NCI-H526 treated with DMSO at 0.1 percent for 48 hours (cell line): ENCODE measurements around the gene COX7A2.
A peak's percentile ranks its signal among the peaks of the same experiment; 100 is the strongest.

ENCODE experiments used
- DNase-seq: peaks from one replicate; lab custom pipeline; 2025; lab: John Stamatoyannopoulos, UW

The COX7A2 gene

DNA sequence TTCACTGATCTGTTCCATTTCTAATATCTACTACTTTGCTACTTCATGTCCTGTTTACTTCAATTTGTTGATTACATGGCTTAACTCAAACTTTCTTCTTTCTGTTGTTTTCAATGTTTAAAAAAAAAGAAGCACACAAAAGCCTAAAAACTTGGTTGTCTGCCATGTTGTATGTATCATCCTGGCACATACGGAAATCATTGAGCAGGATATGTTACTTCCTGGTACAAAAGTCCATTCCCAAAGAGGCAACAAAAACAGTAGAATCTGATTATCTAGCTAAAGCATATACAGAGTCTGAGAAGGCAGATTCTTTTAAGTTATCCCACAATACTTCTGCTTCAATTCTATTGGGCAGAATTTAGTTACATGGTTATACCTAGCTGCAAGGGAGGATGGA is 23.2 kb downstream of the COX7A2 start:
- DNase-seq, result no peak

DNA sequence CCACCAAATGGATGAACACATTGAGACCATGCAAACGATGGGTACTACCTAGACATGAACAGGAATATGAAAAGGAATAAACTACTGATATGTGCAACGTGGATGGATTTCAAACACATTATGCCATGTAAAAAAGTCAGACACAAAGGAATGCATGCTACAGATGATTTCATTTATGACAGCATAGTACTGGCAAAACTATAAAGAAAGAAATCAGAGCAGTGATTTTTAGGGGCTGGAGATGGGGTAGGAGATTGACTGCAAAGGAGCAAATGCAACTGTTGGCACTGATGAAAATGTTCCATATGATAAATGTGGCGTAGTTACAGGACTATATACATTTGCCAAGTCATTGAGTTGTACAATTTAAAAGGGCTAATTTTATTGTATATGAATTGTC is 24.3 kb downstream of the COX7A2 start:
- no peak for DNase-seq

DNA sequence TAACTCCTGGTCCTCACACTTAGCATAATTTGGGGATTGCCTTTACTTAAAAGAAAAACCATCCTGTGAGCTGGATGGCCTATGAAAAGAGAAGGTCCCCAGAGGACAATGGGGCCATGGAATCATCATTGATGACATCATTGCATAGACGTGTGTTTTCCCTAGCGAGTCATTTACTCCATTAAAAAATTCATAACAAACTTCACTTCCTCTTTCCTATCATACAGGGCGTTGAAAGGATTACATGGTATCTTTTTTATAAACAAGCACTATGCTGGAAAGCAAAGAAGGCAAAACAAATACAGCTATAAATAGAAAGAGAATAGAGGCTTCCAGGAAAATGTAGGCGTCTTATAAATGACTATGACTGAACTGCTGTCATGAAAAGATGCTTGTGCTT is 26.4 kb downstream of the COX7A2 start:
- DNase-seq, result no peak

DNA sequence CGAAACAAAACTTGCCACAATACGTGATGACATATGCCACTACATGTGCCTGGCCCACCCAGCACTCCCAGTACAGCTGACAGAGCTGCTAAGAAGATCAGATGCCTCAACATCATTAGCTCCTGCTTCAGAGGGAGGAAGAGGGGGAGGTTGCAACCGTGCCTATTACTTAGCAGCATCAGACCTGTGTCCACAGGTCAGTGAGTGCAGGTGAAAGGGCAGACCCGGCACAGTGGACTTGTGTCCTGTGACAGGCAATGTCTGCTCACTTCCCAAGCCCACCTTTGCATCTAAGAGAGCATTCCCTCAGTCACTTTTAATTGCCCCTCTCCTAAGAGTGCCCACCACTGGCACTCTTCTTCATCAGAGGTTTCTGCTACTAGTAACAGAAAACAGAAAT is 28.3 kb downstream of the COX7A2 start:
- DNase-seq, result no peak

- DNase-seq, result no peak
These were observed 29.9 kb downstream of the COX7A2 start for GRCh38 chr6:75213732-75214131.

- no peak for DNase-seq
These were observed 30.5 kb downstream of the COX7A2 start for GRCh38 chr6:75213112-75213511.

DNA sequence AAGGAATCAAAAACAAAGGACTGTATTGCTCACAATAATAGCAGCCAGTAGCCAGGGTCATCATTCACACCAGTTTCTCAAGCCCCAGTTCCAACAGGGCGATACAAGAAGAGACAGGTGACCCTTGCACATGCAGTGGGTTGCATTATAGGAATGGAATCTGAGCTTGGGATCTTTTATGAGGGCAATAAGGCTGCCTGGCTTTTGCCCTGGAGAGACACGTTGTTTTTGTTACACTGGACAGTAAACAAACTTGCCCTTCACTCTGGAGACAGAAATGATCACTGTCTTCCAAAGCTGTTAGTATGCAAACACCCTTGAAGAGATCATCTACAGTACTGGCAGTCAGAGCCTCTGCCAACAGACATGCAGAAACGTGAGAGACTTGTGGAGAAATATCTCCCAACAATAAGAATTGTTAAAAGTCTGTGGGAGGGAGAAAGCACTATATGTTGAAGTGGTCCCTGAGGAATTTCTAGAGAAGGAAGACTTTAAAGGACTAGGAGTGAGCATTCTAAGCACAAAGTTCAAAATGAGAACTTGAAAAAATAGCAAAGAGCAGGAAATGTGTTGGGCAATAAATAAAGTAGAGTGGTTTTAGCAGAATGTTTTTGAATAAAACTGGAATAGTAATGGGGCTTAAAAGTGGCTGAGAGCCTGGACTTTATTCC is 31.5 kb downstream of the COX7A2 start:
- no peak for DNase-seq

GRCh38 chr6:75210885-75211739 is 32.5 kb downstream of the COX7A2 start:
- peak; percentile 66 for DNase-seq

GRCh38 chr6:75209184-75209723 is 34.3 kb downstream of the COX7A2 start:
- no peak for DNase-seq

- DNase-seq, result peak; percentile 58
These were observed 35.1 kb downstream of the COX7A2 start for GRCh38 chr6:75208298-75209183.

GRCh38 chr6:75206576-75207342 is 36.8 kb downstream of the COX7A2 start:
- DNase-seq, result no peak

DNA sequence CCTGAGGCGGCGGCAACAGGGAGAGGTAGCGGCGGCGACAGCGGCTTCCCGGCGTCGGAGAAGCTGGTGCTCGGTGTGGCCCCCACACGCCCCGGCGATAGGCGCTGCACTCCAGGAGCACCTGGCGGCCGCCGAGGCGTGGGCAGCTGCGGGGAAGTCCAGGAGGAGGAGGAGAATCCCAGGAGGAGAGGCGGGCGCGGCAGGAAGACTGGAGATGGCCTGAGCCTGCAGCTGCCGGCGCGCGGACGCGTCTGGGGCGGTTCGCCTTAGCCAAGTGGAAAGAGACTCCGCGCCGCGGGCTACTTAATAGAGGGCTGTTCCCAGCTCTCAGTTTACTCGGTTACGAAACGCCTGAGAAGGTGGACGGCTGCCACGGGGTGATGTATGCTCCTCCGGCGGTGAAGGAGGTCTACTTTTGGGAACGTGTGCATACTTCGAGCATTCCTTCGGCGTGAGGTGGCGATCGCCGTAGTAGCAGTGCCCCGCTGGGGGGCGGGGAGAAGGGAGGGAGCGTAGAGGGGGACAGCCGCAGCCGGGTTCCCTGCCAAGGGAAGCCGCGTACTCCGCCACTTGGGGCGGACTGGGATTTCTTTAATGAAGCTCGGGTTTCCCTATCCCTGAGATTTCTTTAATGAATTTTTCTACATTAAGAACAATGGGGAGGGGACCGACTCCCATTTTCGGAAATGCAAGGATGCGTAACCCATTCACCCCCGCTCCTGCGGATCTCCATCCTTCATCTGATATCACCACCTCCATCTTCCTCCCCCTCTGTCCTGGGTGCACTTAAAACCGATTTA is 37.6 kb downstream of the COX7A2 start, which contains the start of gene COL12A1:
TSS of gene COL12A1 (minus strand) at position 278 of the 800 bp plus-strand sequence. CDS start 3,261 bp downstream, outside the sequence.
- peak; percentile 47 for DNase-seq

DNA sequence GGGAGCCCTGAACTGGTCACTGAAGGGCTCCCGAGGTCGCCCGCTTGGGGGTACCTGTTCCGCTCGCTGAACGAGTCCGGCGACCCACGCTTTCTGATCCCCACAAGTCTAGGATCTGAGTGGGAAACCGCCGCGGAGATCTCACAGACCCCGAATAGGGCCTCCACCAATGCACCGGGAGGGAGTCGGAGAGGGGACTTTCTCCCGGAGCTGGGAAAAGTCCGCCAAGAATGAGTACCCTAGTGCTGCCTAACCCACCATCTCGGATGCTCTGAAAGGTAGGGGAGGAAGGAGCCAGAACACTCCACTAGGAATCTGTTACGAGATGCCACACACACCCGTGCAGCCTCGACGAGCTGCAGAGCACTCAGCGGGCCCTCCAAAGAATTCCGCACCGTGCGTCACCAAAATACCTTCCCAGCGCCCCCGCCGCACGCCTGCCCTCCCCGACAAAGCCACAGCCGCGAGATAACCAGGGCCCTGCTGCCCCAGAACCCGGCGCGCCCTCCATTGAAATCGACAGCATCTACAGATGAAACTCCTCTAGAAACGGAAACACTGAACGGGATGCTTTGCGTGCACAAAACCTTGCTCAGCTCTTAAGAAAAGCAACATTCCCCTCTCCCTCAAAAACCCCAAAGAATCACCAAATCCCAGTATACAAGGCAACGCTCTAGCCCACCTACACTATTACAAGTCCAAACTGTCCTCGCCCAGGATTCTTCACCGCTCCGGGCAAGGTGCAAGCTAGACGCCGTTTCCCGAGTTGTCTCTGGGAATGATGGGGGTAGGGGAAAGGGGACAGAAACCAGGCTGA is 38.4 kb downstream of the COX7A2 start:
- DNase-seq, result peak; percentile 47

DNA sequence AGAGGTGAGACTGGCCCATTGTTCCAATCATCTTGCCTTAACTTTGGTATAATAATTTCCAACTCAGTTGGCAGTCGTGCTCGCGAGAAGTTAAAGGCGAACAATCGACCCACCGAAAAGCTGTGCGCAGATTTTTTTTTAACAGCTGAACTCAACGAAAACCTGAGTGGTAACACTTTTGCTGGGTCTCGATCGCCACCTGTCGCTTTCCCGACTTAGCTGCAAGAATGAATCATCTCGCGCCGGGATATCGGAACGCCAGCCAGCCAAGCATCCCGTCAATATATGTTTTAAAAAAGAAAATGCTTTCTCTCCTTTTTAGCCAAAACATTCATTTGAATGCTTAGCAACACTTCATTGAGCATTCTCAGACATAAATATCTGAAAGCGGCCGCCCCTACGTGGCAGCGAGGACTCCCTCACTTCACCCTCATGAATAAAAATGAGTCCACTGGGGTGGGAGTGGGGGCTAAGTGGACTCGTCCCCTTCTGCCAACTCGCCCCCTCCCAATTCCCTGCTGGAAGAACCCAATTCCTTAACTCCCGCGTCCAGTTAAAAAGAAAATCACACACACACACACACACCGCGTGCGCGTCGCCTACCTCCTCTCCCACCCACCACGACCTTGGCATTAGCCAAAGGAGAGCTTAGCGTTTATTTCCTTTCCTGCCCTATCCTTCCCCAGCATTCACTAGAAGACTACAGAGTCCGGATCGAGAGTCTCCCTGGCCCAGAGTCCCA is 39.2 kb downstream of the COX7A2 start:
- DNase-seq, result peak; percentile 15

DNA sequence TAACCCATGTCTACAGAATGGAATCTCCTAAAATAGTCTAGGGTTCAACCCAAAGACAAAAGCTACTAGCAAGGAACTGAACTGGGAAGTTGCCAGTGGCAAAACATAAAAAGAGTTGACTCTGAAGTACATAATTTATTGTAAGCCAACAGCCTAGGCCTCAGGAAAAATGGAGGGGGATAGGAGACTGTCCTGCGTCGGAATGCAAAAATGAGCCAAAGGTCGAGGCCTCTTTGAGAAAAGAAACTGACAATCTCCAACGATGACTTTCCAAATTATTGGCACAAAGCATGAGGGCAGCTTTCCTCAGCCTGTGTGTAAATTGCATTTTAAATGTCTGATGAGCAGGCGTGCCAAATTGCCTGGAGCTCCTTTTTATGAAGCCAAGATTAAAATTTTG is 39.9 kb downstream of the COX7A2 start:
- no peak for DNase-seq

GRCh38 chr6:75202676-75203131 is 40.9 kb downstream of the COX7A2 start:
- no peak for DNase-seq

GRCh38 chr6:75201901-75202672 is 41.5 kb downstream of the COX7A2 start:
- peak; percentile 25 for DNase-seq

DNA sequence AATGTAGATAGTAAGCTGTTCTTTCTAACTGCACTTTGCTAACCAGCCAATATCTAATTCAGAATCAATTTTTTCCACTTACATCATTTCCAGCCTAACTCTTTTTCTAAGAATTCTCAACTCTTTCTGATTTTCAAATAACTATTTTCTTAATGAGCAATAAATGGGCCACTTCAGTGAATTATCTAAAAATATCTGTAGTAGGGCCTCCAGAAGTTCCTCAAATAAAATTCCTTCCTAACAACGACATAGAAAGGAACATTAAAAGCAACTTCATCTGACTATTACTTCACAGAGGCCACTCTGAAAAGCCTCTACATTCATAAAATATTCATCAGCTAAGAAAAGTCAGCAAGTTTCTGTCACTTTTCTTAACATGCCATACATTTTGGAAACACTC is 42.6 kb downstream of the COX7A2 start:
- DNase-seq, result no peak
